Measurements from ENCODE around the gene DPP10.

- TF ChIP-seq POLR2A (IDR thresholded peaks at IDR 0.05) (no peak), CTCF (IDR thresholded peaks at IDR 0.05) (no peak)
Measured at GRCh38 chr2:115168457-115168856, 726.0 kb downstream of the DPP10 start.

Measured in esophagus squamous epithelium (tissue), 4 donors.